Suprapubic skin (tissue), 3 donors: ENCODE results near the gene DHX30.

Experiments
- CTCF ChIP-seq, 2 donors: fragments of 200-600 bp in 1 of 2; fragments of 450-650 bp in 1 of 2; sonication (generic) in 1 of 2; IDR thresholded peaks; one replicate each; pipeline ENCODE4 v1.5.1; 2016 to 2019; ENCODE audit warnings: antibody characterized with exemption in 2 of 2, mild to moderate bottlenecking in 1 of 2, moderate library complexity in 1 of 2
- POLR2A ChIP-seq, 2 donors: fragments of 450-650 bp; IDR thresholded peaks; one replicate each; pipeline ENCODE4 v1.6.1; 2017; ENCODE audit warnings: antibody characterized with exemption in 2 of 2, mild to moderate bottlenecking in 2 of 2, moderate library complexity in 2 of 2

- TF ChIP-seq CTCF (IDR thresholded peaks at IDR 0.05) (no peak), POLR2A (IDR thresholded peaks at IDR 0.05) (no peak)
Observed at GRCh38 chr3:47896736-47897135, 93.8 kb downstream of the DHX30 start.
